Measurements from ENCODE around the gene VEGFD.

- no peak for TF ChIP-seq POLR2A (IDR thresholded peaks at IDR 0.05)
- no peak for TF ChIP-seq CTCF (IDR thresholded peaks at IDR 0.05)
Measured at GRCh38 chrX:15319075-15319474, 65.1 kb downstream of the VEGFD start.

All from thyroid gland (tissue), 4 donors.